H9 (cell line): ENCODE results near the gene ANKRD11. TPM values are rescaled to one million over a fixed set of nuclear protein-coding genes. Genes with fewer than 3 reads are reported as not detected.
A peak's percentile ranks its signal among the peaks of the same experiment; 100 is the strongest.

ENCODE experiments used
- DNase-seq: peaks from one replicate; pipeline ENCODE4 v3.0.0-alpha.2; 2017
- H2AFZ ChIP-seq: one replicate; pipeline ENCODE4 v1.6.1; 2013; ENCODE audit warnings: mild to moderate bottlenecking, low read length, control low read depth, moderate library complexity
- H2AK5ac ChIP-seq: 2 replicates; pipeline ENCODE4 v1.6.1; 2013; ENCODE audit warnings: low read length, control low read depth, mixed read lengths; ENCODE audit not compliant: insufficient read length
- H2BK120ac ChIP-seq: one replicate; pipeline ENCODE4 v1.6.1; 2013; ENCODE audit warnings: low read depth, mild to moderate bottlenecking, low read length, control low read depth, inconsistent platforms; ENCODE audit not compliant: poor library complexity, severe bottlenecking
- H2BK12ac ChIP-seq: 2 replicates; pipeline ENCODE4 v1.6.1; 2013; ENCODE audit warnings: low read length, control low read depth, mixed read lengths, low read depth; ENCODE audit not compliant: insufficient read length
- H2BK15ac ChIP-seq: 2 replicates; pipeline ENCODE4 v1.6.1; 2013; ENCODE audit warnings: low read depth, low read length, control low read depth
- H2BK20ac ChIP-seq: one replicate; pipeline ENCODE4 v1.6.1; 2013; ENCODE audit warnings: low read depth, mild to moderate bottlenecking, low read length, control low read depth, inconsistent platforms; ENCODE audit not compliant: poor library complexity, severe bottlenecking
- H2BK5ac ChIP-seq: 2 replicates; pipeline ENCODE4 v1.6.1; 2013; ENCODE audit warnings: low read length, control low read depth, mixed read lengths; ENCODE audit not compliant: insufficient read length
- H3K14ac ChIP-seq: 2 replicates; pipeline ENCODE4 v1.6.1; 2013; ENCODE audit warnings: low read length, control low read depth; ENCODE audit not compliant: insufficient read depth
- H3K18ac ChIP-seq: 2 replicates; pipeline ENCODE4 v1.6.1; 2013; ENCODE audit warnings: low read depth, mild to moderate bottlenecking, mixed read lengths, low read length, control low read depth; ENCODE audit not compliant: insufficient read length
- H3K23ac ChIP-seq: 2 replicates; pipeline ENCODE4 v1.6.1; 2013; ENCODE audit warnings: low read length, control low read depth, mixed read lengths, low read depth; ENCODE audit not compliant: insufficient read length
- H3K23me2 ChIP-seq: 2 replicates; pipeline ENCODE4 v1.6.1; 2013; ENCODE audit warnings: low read depth, mild to moderate bottlenecking, mixed read lengths, low read length, control low read depth; ENCODE audit not compliant: insufficient read length, poor library complexity, severe bottlenecking
- H3K27ac ChIP-seq: 2 replicates; pipeline ENCODE4 v1.5.1; 2013; ENCODE audit warnings: low read length, control low read depth, mixed read lengths, low read depth; ENCODE audit not compliant: insufficient read length
- H3K27me3 ChIP-seq: 2 replicates; pipeline ENCODE4 v1.6.1; 2013; ENCODE audit warnings: low read length, control low read depth, inconsistent platforms; ENCODE audit not compliant: insufficient read depth
- H3K4ac ChIP-seq: 2 replicates; pipeline ENCODE4 v1.6.1; 2013; ENCODE audit warnings: low read depth, mild to moderate bottlenecking, control low read depth, inconsistent platforms, low read length, moderate library complexity
- H3K4me1 ChIP-seq: 2 replicates; pipeline ENCODE4 v1.6.1; 2013; ENCODE audit warnings: low read length, control low read depth, inconsistent platforms; ENCODE audit not compliant: insufficient read depth
- H3K4me2 ChIP-seq: 2 replicates; pipeline ENCODE4 v1.6.1; 2013; ENCODE audit warnings: low read length, control low read depth, mixed read lengths; ENCODE audit not compliant: insufficient read length, insufficient read depth
- H3K56ac ChIP-seq: 2 replicates; pipeline ENCODE4 v1.6.1; 2013; ENCODE audit warnings: low read depth, mild to moderate bottlenecking, mixed read lengths, low read length, control low read depth; ENCODE audit not compliant: insufficient read length
- H3K79me1 ChIP-seq: 2 replicates; pipeline ENCODE4 v1.6.1; 2013; ENCODE audit warnings: low read depth, mild to moderate bottlenecking, moderate library complexity, low read length, control low read depth, inconsistent platforms; ENCODE audit not compliant: insufficient read depth, poor library complexity, severe bottlenecking
- H3K79me2 ChIP-seq: 2 replicates; pipeline ENCODE4 v1.6.1; 2013; ENCODE audit warnings: low read length, control low read depth, inconsistent platforms; ENCODE audit not compliant: insufficient read depth
- H3K9ac ChIP-seq: 2 replicates; pipeline ENCODE4 v1.6.1; 2013; ENCODE audit warnings: low read length, control low read depth, mixed read lengths; ENCODE audit not compliant: insufficient read length; ENCODE audit errors: extremely low read depth
- H3K9me3 ChIP-seq: one replicate; pipeline ENCODE4 v1.6.1; 2013; ENCODE audit warnings: low read depth, low read length, inconsistent platforms; ENCODE audit not compliant: control insufficient read depth
- H3T11ph ChIP-seq: one replicate; pipeline ENCODE4 v1.6.1; 2013; ENCODE audit warnings: mild to moderate bottlenecking, low read length, control low read depth, inconsistent platforms
- H4K20me1 ChIP-seq: one replicate; pipeline ENCODE4 v1.6.1; 2013; ENCODE audit not compliant: control insufficient read depth, insufficient read length, insufficient read depth
- H4K5ac ChIP-seq: 2 replicates; pipeline ENCODE4 v1.6.1; 2013; ENCODE audit warnings: low read depth, mild to moderate bottlenecking, mixed read lengths, low read length, control low read depth; ENCODE audit not compliant: insufficient read length
- H4K8ac ChIP-seq: replicated peaks from 2 replicates; pipeline ENCODE4 v1.6.1; 2013; ENCODE audit warnings: low read length, control low read depth, mixed read lengths, low read depth; ENCODE audit not compliant: insufficient read length
- H4K91ac ChIP-seq: 2 replicates; pipeline ENCODE4 v1.6.1; 2013; ENCODE audit warnings: low read depth, mild to moderate bottlenecking, moderate library complexity, mixed read lengths, low read length, control low read depth; ENCODE audit not compliant: insufficient read length
- H3K27ac Mint-ChIP-seq, 3 experiments: 2 replicates in 2 of 3; 3 replicates in 1 of 3; pipeline ENCODE4 v1.8.0; 2020 to 2021; ENCODE audit warnings: mixed read lengths in 3 of 3, mild to moderate bottlenecking in 1 of 3, moderate library complexity in 1 of 3
- H3K27me3 Mint-ChIP-seq: 2 replicates; pipeline ENCODE4 v1.8.0; 2021; ENCODE audit warnings: low read depth, mild to moderate bottlenecking, moderate library complexity, mixed read lengths
- H3K36me3 Mint-ChIP-seq, 3 experiments: 2 replicates in 2 of 3; 3 replicates in 1 of 3; pipeline ENCODE4 v1.8.0; 2020 to 2021; ENCODE audit warnings: low read depth in 3 of 3, mixed read lengths in 3 of 3; ENCODE audit not compliant: insufficient read depth in 1 of 3
- H3K4me1 Mint-ChIP-seq, 2 experiments: 2 replicates each; pipeline ENCODE4 v1.8.0; 2020; ENCODE audit warnings: mixed read lengths in 2 of 2
- H3K4me3 Mint-ChIP-seq, 2 experiments: 2 replicates in 1 of 2; 3 replicates in 1 of 2; pipeline ENCODE4 v1.8.0; 2020 to 2021; ENCODE audit warnings: mild to moderate bottlenecking in 2 of 2, mixed read lengths in 2 of 2, moderate library complexity in 1 of 2
- H3K9me3 Mint-ChIP-seq, 2 experiments: 2 replicates in 1 of 2; 3 replicates in 1 of 2; pipeline ENCODE4 v1.8.0; 2020; ENCODE audit warnings: mild to moderate bottlenecking in 2 of 2, mixed read lengths in 2 of 2, moderate library complexity in 1 of 2
- WGBS: extraction: QIAGEN DNeasy Blood & Tissue Kit; methylation state at CpG from one replicate; pipeline ENCODE4 v1.1.7; 2013; ENCODE audit warnings: missing lambda C conversion rate, low lambda C conversion rate, mixed read lengths; ENCODE audit not compliant: insufficient read length; ENCODE audit errors: extremely low coverage; 5-methylcytosine and 5-hydroxymethylcytosine counted together
- total RNA-seq: library from RNA; stranded (reverse); gene quantifications from 2 replicates; pipeline ENCODE4 v1.2.1, GENCODE V29; 2021
- TF ChIP-seq, protein P1 (sequence below): fragments of 200-600 bp; sonication (generic); conservative IDR thresholded peaks from 3 replicates; pipeline ENCODE4 v1.8.0; 2021; ENCODE audit warnings: antibody characterized with exemption, mild to moderate bottlenecking

The ANKRD11 gene
- total RNA-seq, 1 experiment from 2014 or later = 181 TPM

DNA sequence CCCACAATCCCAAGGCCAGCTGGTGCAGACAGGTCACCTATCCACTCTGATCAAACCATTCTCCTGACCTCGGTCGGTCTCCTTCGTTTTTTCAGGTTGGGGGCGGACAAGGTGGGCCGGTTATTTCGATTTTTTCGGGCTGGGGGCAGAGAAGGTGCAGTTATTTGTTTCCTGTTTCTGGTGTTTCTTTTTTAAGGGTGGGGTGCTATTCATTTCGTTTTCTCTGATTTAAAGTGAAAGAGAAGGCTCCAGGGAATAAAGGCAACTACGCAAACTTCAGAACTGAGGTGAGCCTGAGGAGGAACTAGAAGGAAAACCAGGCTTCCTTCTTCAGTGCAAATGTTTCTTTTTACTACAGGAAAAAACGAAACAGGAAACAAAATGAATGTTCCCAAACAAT is 64.8 kb downstream of the ANKRD11 start:
- no peak overlapping the region for H3K9ac ChIP-seq
- Mint-ChIP-seq H3K27ac (peak overlapping the region; percentile 17 to 55 (median 34); a peak in 1 of 7 replicates), H3K4me3 (no peak overlapping the region), H3K9me3 (0 out of 5 replicates have a peak, but pooled peaks cover 0 to under 1% of the 10 kb centered on the region in 2 experiments), H3K36me3 (peaks cover 0 to 2% (median 0%) of the 10 kb centered on the region in 3 experiments; a peak in 5 of 7 replicates), H3K4me1 (peaks cover 44 to 46% of the 10 kb centered on the region in 2 experiments), H3K27me3 (no peaks in the 10 kb centered on the region)
- H4K20me1 ChIP-seq = no peaks in the 10 kb centered on the region
- H2AFZ ChIP-seq = no peak overlapping the region
- H3T11ph ChIP-seq = no peak overlapping the region
- no peaks in the 10 kb centered on the region for H3K9me3 ChIP-seq
- H3K27me3 ChIP-seq = no peaks in the 10 kb centered on the region
- DNase-seq = no peak
- peaks cover 65% of the 10 kb centered on the region for H3K79me2 ChIP-seq
- H3K4me1 ChIP-seq = peaks cover 8% of the 10 kb centered on the region; the same call in 1 of the 2 replicates
- H3K4me2 ChIP-seq = no peak overlapping the region
- no peak overlapping the region for H3K14ac ChIP-seq
- TF ChIP-seq, protein P1, sequence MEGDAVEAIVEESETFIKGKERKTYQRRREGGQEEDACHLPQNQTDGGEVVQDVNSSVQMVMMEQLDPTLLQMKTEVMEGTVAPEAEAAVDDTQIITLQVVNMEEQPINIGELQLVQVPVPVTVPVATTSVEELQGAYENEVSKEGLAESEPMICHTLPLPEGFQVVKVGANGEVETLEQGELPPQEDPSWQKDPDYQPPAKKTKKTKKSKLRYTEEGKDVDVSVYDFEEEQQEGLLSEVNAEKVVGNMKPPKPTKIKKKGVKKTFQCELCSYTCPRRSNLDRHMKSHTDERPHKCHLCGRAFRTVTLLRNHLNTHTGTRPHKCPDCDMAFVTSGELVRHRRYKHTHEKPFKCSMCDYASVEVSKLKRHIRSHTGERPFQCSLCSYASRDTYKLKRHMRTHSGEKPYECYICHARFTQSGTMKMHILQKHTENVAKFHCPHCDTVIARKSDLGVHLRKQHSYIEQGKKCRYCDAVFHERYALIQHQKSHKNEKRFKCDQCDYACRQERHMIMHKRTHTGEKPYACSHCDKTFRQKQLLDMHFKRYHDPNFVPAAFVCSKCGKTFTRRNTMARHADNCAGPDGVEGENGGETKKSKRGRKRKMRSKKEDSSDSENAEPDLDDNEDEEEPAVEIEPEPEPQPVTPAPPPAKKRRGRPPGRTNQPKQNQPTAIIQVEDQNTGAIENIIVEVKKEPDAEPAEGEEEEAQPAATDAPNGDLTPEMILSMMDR = no peak
- no peak overlapping the region for H3K27ac ChIP-seq
- no peak overlapping the region for H2BK5ac ChIP-seq
- H3K18ac ChIP-seq = no peak overlapping the region
- peaks cover 5% of the 10 kb centered on the region for H3K79me1 ChIP-seq
- H2BK12ac ChIP-seq = no peak overlapping the region
- no peak overlapping the region for H3K23ac ChIP-seq
- no peak overlapping the region for H2BK120ac ChIP-seq
- no peak overlapping the region for H2BK20ac ChIP-seq
- no peak overlapping the region for H3K4ac ChIP-seq
- H2BK15ac ChIP-seq = no peak overlapping the region
- no peak overlapping the region for H4K5ac ChIP-seq
- H4K8ac ChIP-seq = no peak overlapping the region
- H4K91ac ChIP-seq = no peak overlapping the region
- no peak overlapping the region for H3K56ac ChIP-seq
- no peak overlapping the region for H2AK5ac ChIP-seq
- no CpG with 5 or more reads among the region's 10 CpGs for WGBS
- H3K23me2 ChIP-seq = no peaks in the 10 kb centered on the region
